ENCODE measurements around the gene LCN1.

DNA sequence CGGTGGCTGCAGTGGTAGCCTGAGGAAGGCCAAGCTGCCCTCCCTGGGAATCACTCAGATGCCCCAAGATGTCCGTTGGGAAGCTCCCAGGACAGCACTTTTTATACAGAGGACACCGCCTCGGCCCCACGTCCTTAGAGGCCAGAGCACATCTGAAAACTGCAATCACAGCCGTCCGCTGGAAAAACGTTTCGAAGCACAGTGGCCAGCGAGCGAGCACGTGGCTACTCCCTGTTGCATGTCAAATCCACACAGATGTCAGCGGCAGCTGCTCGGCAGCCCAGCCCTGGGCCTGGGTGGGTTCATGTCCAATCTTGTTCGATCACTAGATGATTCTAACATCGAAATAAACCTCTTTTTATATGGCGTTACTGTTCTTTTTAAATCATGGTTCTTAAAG, 32.7 kb upstream of the LCN1 start:
- TF ChIP-seq, protein P1, sequence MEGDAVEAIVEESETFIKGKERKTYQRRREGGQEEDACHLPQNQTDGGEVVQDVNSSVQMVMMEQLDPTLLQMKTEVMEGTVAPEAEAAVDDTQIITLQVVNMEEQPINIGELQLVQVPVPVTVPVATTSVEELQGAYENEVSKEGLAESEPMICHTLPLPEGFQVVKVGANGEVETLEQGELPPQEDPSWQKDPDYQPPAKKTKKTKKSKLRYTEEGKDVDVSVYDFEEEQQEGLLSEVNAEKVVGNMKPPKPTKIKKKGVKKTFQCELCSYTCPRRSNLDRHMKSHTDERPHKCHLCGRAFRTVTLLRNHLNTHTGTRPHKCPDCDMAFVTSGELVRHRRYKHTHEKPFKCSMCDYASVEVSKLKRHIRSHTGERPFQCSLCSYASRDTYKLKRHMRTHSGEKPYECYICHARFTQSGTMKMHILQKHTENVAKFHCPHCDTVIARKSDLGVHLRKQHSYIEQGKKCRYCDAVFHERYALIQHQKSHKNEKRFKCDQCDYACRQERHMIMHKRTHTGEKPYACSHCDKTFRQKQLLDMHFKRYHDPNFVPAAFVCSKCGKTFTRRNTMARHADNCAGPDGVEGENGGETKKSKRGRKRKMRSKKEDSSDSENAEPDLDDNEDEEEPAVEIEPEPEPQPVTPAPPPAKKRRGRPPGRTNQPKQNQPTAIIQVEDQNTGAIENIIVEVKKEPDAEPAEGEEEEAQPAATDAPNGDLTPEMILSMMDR (IDR thresholded peaks at IDR 0.05; ENCODE audit: extremely low read depth in 1 of 2, insufficient read depth in 1 of 2, low read depth in 1 of 2, low read length in 2 of 2): no peak
- TF ChIP-seq POLR2A (IDR thresholded peaks at IDR 0.05; ENCODE audit: low read depth, low read length) (no peak), JUN (IDR thresholded peaks at IDR 0.05; ENCODE audit: borderline replicate concordance, insufficient read depth, insufficient read length, low read depth) (no peak), GATA2 (IDR thresholded peaks at IDR 0.05; ENCODE audit: insufficient read depth, insufficient read length, low read depth, low read length) (no peak), POLR2AphosphoS5 (IDR thresholded peaks at IDR 0.05; ENCODE audit: insufficient read depth, low read depth, low read length) (no peak), EZH2 (IDR thresholded peaks at IDR 0.05; ENCODE audit: borderline replicate concordance, low read depth, low read length, severe bottlenecking) (no peak)
